GM12801 (cell line): ENCODE results near the gene STXBP1.

Experiments used
- TF ChIP-seq, protein P1 (sequence below): IDR thresholded peaks from one replicate; pipeline ENCODE4 v1.5.1; 2011; ENCODE audit warnings: control low read depth; ENCODE audit not compliant: insufficient read length; ENCODE audit errors: extremely low read depth

STXBP1 gene

DNA sequence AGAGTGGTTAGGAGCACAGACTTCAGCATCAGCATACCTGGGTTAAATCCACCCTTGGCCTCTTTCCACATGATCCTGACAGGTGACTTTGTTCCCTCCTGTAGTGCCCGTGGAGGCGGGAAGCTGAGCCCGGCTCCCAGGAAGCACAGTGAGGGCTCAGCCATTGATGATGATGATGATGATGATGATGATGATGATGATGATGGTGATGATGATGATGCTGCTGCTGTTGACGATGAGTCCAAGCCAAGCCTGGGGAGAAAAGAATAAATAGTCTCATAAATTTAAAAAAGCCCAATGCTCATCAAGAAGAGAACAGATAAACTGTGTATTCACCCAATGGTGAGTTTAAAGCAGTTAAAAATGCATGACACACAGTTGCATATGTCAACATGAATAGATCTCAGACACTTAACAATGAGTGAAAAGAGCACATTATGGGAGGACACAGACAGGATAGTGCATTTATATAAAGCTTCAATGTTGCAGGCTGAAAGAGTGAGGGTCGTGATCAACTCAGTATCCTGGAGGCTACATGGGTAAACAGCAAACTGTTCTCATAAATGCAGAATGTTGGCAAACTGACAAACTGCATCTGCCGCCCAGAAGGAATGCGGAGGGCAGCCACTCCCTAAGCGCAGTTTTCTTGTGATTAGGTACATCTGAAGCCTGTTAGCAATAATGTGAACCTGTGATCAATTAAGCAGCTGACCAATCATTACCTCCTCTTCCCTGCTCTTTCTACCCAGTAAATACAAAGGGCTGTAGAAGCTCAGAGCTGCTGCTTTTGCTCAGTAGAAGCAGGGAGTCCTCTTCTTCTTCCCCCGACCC lies 83.0 kb downstream of the STXBP1 start:
- TF ChIP-seq, protein P1, sequence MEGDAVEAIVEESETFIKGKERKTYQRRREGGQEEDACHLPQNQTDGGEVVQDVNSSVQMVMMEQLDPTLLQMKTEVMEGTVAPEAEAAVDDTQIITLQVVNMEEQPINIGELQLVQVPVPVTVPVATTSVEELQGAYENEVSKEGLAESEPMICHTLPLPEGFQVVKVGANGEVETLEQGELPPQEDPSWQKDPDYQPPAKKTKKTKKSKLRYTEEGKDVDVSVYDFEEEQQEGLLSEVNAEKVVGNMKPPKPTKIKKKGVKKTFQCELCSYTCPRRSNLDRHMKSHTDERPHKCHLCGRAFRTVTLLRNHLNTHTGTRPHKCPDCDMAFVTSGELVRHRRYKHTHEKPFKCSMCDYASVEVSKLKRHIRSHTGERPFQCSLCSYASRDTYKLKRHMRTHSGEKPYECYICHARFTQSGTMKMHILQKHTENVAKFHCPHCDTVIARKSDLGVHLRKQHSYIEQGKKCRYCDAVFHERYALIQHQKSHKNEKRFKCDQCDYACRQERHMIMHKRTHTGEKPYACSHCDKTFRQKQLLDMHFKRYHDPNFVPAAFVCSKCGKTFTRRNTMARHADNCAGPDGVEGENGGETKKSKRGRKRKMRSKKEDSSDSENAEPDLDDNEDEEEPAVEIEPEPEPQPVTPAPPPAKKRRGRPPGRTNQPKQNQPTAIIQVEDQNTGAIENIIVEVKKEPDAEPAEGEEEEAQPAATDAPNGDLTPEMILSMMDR = no peak

DNA sequence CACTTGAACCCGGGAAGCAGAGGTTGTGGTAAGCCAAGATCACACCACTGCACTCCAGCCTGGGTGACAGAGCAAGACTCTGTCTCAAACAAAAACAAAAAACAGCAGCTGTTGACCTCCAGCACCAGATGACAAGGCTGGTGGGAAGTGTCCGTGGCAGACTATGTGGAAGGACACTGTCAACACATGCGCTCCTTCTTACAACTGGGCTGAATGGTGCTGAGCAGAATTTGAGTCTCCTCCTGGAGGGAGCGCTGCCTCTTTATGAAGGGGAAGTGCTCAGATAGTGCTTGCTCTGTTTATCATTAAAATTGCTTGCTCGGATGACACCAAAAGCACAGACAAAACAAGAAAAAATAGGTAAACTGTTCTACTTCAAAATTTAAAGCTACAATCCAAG lies 85.5 kb downstream of the STXBP1 start:
- TF ChIP-seq, protein P1 = no peak

DNA sequence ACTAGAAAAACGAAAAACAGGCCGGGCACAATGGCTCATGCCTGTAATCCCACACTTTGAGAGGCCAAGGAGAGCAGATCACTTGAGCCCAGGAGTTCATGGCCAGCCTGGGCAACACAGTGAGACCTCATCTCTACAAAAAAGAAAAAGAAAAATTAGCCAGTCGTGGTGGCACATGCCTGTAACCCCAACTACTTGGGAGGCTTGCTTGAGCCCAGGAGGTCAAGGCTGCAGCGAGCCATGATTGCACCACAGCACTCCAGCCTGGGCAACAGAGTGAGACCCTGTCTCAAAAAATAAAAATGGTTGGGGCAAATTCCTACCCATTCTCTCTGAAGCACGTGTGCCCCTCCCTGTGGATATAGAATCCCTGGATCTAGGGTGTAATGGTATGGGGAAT lies 86.3 kb downstream of the STXBP1 start:
- TF ChIP-seq, protein P1 = no peak

DNA sequence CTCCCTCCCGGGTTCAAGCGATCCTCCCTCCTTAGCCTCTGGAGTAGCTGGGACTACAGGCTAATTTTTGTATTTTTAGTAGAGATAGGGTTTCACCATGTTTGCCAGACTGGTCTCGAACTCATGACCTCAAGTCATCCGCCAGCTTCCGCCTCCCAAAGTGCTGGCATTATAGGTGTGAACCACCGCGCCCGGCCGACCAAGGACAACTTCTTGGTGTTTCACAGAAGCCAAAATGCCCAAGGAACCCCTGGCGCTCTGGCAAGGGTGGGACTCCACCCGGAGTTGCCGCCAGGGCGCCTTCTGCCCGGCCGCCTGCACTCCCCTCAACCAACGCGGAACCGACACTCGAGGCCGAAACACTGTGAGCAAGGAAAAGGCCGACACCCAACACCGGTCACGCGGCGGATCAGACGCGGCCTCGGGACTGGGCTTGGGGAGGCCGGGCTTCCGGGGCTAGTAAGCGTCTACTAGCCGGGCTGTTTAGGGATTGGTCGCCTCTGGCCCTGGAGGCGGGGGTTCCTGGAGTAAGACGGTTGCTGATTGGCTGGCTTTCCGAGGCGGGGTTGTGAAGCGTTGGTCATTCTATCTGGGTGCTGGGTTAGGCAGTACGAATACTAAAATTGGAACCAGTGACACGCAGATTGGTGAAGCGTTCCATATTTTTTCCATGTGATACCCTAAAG lies 87.1 kb downstream of the STXBP1 start:
- TF ChIP-seq, protein P1 = no peak

DNA sequence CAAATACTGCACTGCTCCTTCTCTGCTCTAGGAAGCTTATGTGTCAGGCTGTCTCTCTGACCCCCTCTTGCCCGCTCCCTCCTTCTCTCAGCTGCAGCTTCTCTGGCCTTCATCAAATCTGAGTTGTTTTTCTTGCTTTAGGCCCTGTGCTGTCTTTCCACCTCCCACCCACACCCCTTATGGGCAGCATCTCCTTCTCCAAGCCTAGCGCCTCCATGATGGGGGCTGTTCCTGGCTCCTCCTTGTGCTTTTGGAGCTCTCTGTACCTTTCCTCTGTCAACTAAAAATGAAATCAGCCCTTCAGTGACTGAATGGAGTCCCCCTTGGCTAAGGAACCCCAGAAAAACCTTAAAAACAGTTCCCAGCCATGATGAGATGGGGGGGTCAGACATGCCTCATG lies 88.1 kb downstream of the STXBP1 start:
- TF ChIP-seq, protein P1 = no peak

DNA sequence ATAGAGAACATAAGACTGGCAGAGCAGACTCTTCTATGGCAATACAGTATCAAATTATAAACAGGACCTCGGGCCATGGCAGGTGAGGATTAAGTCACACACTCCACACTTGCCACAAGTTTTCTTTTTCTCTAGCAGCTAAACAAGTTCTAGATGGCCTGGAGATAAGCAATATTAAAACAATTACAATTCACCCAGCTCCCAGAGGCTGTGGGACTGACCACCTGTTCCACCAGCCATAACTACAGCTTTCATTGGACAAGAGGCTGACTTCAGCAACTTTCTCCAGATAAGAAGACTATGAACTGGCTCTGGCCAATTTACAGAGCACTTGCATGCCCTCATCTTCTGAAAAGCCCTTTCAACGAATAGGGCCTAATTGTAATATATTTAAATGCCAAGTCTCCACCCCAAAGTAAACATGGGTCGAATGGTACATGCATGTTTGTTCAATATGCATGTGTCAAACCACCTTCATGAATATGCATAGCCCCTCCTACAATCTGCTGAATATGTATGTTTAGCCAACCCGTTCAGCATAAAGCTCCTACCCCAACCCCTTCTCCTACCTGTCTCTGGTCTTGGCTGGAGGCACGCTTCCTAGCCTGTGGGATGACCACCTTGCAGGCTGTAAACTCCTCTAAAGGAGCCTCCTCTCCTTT lies 88.6 kb downstream of the STXBP1 start:
- TF ChIP-seq, protein P1 = no peak

DNA sequence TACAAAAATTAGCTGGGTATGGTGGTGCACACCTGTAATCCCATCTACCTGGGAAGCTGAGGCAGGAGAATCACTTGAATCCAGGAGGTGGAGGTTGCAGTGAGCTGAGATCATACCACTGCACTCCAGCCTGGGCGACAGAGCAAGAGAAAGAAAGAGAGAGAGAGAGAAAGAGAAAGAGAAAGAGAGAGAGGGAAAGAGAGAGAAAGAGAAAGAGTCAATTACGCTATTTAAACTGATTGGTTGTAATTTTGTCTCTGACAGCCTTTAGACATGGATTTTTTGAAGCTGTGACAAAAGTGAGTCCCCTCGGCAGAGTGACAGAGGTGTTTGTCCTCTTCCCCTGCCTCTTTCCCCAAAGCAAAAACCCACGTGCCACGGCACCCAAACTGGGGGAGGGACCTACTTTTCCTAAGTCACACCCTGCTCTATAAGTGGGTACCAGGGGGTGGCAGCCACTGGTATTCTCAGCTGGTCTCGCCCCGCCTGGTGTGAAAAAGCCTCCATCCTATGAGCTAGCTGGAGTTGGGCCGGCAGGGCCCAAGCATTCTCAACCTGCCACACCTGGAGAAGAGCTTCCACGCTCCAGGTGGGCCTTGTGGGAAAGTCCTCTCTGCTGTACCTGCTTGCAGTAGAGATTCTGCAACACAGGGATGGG lies 91.3 kb downstream of the STXBP1 start:
- TF ChIP-seq, protein P1 = no peak
